HepG2 (cell line): Measurements from ENCODE around the gene NKD1. TPM values are rescaled to one million over a fixed set of nuclear protein-coding genes. Genes with fewer than 3 reads are reported as not detected.

ENCODE experiments used
- ATAC-seq: fragments of 200-7000 bp; cut with Tn5 transposase; 3 replicates; pipeline ENCODE4 v1.9.1; 2020; ENCODE audit warnings: mild to moderate bottlenecking, moderate library complexity
- BruUV-seq: library from RNA; stranded (reverse); fragments of 400-500 nt; replicated peaks from 2 replicates; lab custom pipeline; 2021; lab: Mats Ljungman, UMichigan
- CTCF ChIA-PET: fragments of 300-600 bp; formaldehyde crosslinking; extraction: SDS; loops from one replicate; lab custom pipeline; 2021; ENCODE audit warnings: low total read pairs, inconsistent platforms, low intra/inter-chr PET ratio; lab: Yijun Ruan, JAX
- POLR2A ChIA-PET: fragments of 350-600 bp; sonication (Branson Sonifier 250); formaldehyde crosslinking; loops from one replicate; lab custom pipeline; 2020; ENCODE audit warnings: antibody characterized with exemption, inconsistent platforms; lab: Yijun Ruan, JAX
- DNase-seq: peaks from one replicate; pipeline ENCODE4 v3.0.0-alpha.2; 2015; ENCODE audit warnings: low spot score
- FAIRE-seq: peaks from 3 replicates; lab custom pipeline; 2011; peaks lifted over from hg19 to GRCh38; lab: Jason Lieb, UNC
- H2AFZ ChIP-seq: one replicate; pipeline ENCODE4 v1.6.1; 2011; ENCODE audit warnings: low read length, inconsistent platforms
- H3K27ac ChIP-seq: fragments of 300-600 bp; 3 replicates; pipeline ENCODE4 v1.8.0; 2011; ENCODE audit warnings: mixed run types, mild to moderate bottlenecking, mixed read lengths, low read length, inconsistent platforms; ENCODE audit not compliant: insufficient read depth; ENCODE audit errors: extremely low read length
- H3K27me3 ChIP-seq, 2 experiments: fragments of 200-600 bp in 1 of 2; 2 replicates in 1 of 2; 3 replicates in 1 of 2; pipeline versions ENCODE4 v1.6.0 to v1.8.0; 2011; ENCODE audit warnings: low read length in 2 of 2, mild to moderate bottlenecking in 2 of 2, moderate library complexity in 2 of 2, inconsistent platforms in 1 of 2; ENCODE audit not compliant: insufficient read depth in 2 of 2, control insufficient read depth in 1 of 2
- H3K36me3 ChIP-seq, 2 experiments: fragments of 200-600 bp in 1 of 2; replicated peaks in 1 of 2; 2 replicates in 1 of 2; 3 replicates in 1 of 2; pipeline versions ENCODE4 v1.5.1 to v1.8.0; 2011; ENCODE audit warnings: low read length in 2 of 2, inconsistent platforms in 1 of 2; ENCODE audit not compliant: insufficient read depth in 2 of 2, control insufficient read depth in 1 of 2
- H3K4me1 ChIP-seq: 2 replicates; pipeline ENCODE4 v1.5.1; 2012; ENCODE audit warnings: low read length, inconsistent platforms; ENCODE audit not compliant: insufficient read depth
- H3K4me2 ChIP-seq: 2 replicates; pipeline ENCODE4 v1.6.0; 2011; ENCODE audit warnings: low read depth, low read length, inconsistent platforms
- H3K4me3 ChIP-seq, 3 experiments: fragments of 200-600 bp in 1 of 3; sonication (generic), shearing (Covaris generic) in 1 of 3; replicated peaks in 1 of 3; 2 replicates each; pipeline ENCODE4 v1.5.1; 2011 to 2016; ENCODE audit warnings: low read length in 3 of 3, inconsistent platforms in 2 of 3, low read depth in 2 of 3, mild to moderate bottlenecking in 2 of 3, control low read depth in 1 of 3, mixed read lengths in 1 of 3; ENCODE audit not compliant: insufficient read depth in 1 of 3
- H3K79me2 ChIP-seq: one replicate; pipeline ENCODE4 v1.6.1; 2011; ENCODE audit warnings: low read length, inconsistent platforms; ENCODE audit not compliant: insufficient read depth
- H3K9ac ChIP-seq: 2 replicates; pipeline ENCODE4 v1.6.0; 2011; ENCODE audit warnings: mild to moderate bottlenecking, low read depth, low read length, inconsistent platforms; ENCODE audit not compliant: insufficient read depth
- H3K9me3 ChIP-seq: 2 replicates; pipeline ENCODE4 v1.5.1; 2012; ENCODE audit warnings: mild to moderate bottlenecking, low read length
- H4K20me1 ChIP-seq: 2 replicates; pipeline ENCODE4 v1.6.0; 2011; ENCODE audit warnings: inconsistent platforms, mild to moderate bottlenecking, low read length, moderate library complexity; ENCODE audit not compliant: insufficient read depth
- FOXK2 ChIP-seq: fragments of 450-650 bp; IDR thresholded peaks from 2 replicates; pipeline ENCODE4 v1.6.1; 2016
- GTF3A ChIP-seq: sonication (generic); formaldehyde crosslinking; conservative IDR thresholded peaks from 2 replicates; pipeline ENCODE4 v1.4.0; 2020; ENCODE audit warnings: mild to moderate bottlenecking, missing genetic modification reagents
- HMG20B ChIP-seq: conservative IDR thresholded peaks from 2 replicates; pipeline ENCODE4 v1.6.1; 2016; ENCODE audit warnings: missing genetic modification reagents, missing compliant biosample characterization
- ISX ChIP-seq: sonication (generic); formaldehyde crosslinking; conservative IDR thresholded peaks from 2 replicates; pipeline ENCODE4 v1.5.0; 2020; ENCODE audit warnings: missing genetic modification reagents
- NFRKB ChIP-seq: fragments of 450-650 bp; IDR thresholded peaks from 2 replicates; pipeline ENCODE4 v1.6.1; 2017
- NONO ChIP-seq, 2 experiments: fragments of 450-650 bp in 1 of 2; sonication (generic) in 1 of 2; formaldehyde crosslinking in 1 of 2; IDR thresholded peaks in 1 of 2; conservative IDR thresholded peaks in 1 of 2; 2 replicates each; pipeline versions ENCODE4 v1.6.1 to v1.8.0; 2017 to 2022; ENCODE audit warnings: mild to moderate bottlenecking in 1 of 2, missing genetic modification reagents in 1 of 2, moderate library complexity in 1 of 2
- PHF21A ChIP-seq: sonication (generic); formaldehyde crosslinking; IDR thresholded peaks from 2 replicates; pipeline ENCODE4 v1.5.0; 2020; ENCODE audit warnings: mild to moderate bottlenecking, missing genetic modification reagents
- RBFOX2 ChIP-seq: fragments of 200-400 bp; formaldehyde crosslinking; IDR thresholded peaks from 2 replicates; pipeline ENCODE4 v1.6.1; 2017; ENCODE audit warnings: low read depth, mild to moderate bottlenecking, low read length
- RBM22 ChIP-seq: fragments of 200-400 bp; formaldehyde crosslinking; optimal IDR thresholded peaks from 2 replicates; pipeline ENCODE3; 2017; ENCODE audit warnings: mild to moderate bottlenecking, low read length, moderate library complexity
- SP1 ChIP-seq, 2 experiments: fragments of 450-650 bp in 1 of 2; sonication (generic) in 1 of 2; formaldehyde crosslinking in 1 of 2; IDR thresholded peaks; 2 replicates each; pipeline versions ENCODE4 v1.4.0 to v1.6.1; 2016 to 2020; ENCODE audit warnings: missing genetic modification reagents in 1 of 2
- ZC3H4 ChIP-seq: sonication (generic); formaldehyde crosslinking; IDR thresholded peaks from 2 replicates; pipeline ENCODE4 v1.4.0; 2020; ENCODE audit warnings: missing genetic modification reagents, borderline replicate concordance
- ZFP1 ChIP-seq: IDR thresholded peaks from 2 replicates; pipeline ENCODE4 v1.6.1; 2016
- ZNF367 ChIP-seq: sonication (generic); formaldehyde crosslinking; IDR thresholded peaks from 2 replicates; pipeline ENCODE4 v1.4.0; 2020; ENCODE audit warnings: missing genetic modification reagents, borderline replicate concordance
- ZNF501 ChIP-seq: sonication (generic); formaldehyde crosslinking; IDR thresholded peaks from 2 replicates; pipeline ENCODE4 v1.5.1; 2020; ENCODE audit warnings: mild to moderate bottlenecking, moderate library complexity, missing genetic modification reagents
- ZNF660 ChIP-seq: sonication (generic); formaldehyde crosslinking; IDR thresholded peaks from 2 replicates; pipeline ENCODE4 v1.5.1; 2020; ENCODE audit warnings: mild to moderate bottlenecking, low read depth, missing genetic modification reagents, borderline replicate concordance
- ZNF672 ChIP-seq: sonication (generic); formaldehyde crosslinking; IDR thresholded peaks from 2 replicates; pipeline ENCODE4 v1.8.1; 2022; ENCODE audit warnings: missing genetic modification reagents
- ZNF724P ChIP-seq: sonication (generic); formaldehyde crosslinking; IDR thresholded peaks from 2 replicates; pipeline ENCODE4 v1.8.0; 2022; ENCODE audit warnings: missing genetic modification reagents, borderline replicate concordance
- ZNF75D ChIP-seq: sonication (generic); formaldehyde crosslinking; IDR thresholded peaks from 2 replicates; pipeline ENCODE4 v1.8.1; 2023; ENCODE audit warnings: missing genetic modification reagents, mild to moderate bottlenecking, borderline replicate concordance
- WGBS: methylation state at CpG from one replicate; pipeline ENCODE4 v1.1.6; 2017; ENCODE audit warnings: low lambda C conversion rate; 5-methylcytosine and 5-hydroxymethylcytosine counted together
- in situ Hi-C: cut with HindIII; loops from 2 replicates; pipeline ENCODE4 v1.10.0; 2017; ENCODE audit warnings: low pct_unique_long_range_greater_than_20kb; ENCODE audit not compliant: extremely low pct_ligation_motif_present
- intact Hi-C: fragments of 100-400 bp; cut with micrococcal nuclease; formaldehyde crosslinking; loops from one replicate; pipeline ENCODE4 v1.10.0; 2022; ENCODE audit not compliant: unreplicated experiment
- polyA plus RNA-seq, 8 experiments: library from polyadenylated mRNA; depleted of rRNA in 3 of 8; stranded (reverse) in 7 of 8; unstranded in 1 of 8; fragments of >200 nt; fragmentation: Illumina TruSeq in 4 of 8; extraction: Trizol in 4 of 8; gene quantifications; 2 replicates each; pipeline versions ENCODE4 v1.2.1 to v1.2.3, GENCODE V29; 2011 to 2016; ENCODE audit warnings: low read depth in 4 of 8, missing spikeins in 1 of 8, mixed read lengths in 1 of 8; ENCODE audit not compliant: insufficient read depth in 1 of 8
- total RNA-seq, 5 experiments: library from RNA; depleted of rRNA; stranded (reverse); fragments of >200 nt; fragmentation: Illumina TruSeq; extraction: Trizol; gene quantifications; 2 replicates each; pipeline ENCODE4 v1.2.3, GENCODE V29; 2016; ENCODE audit warnings: low read depth in 1 of 5
- TF ChIP-seq, protein P1 (sequence below): sonication (generic); formaldehyde crosslinking; conservative IDR thresholded peaks from 2 replicates; pipeline ENCODE4 v1.5.0; 2020; ENCODE audit warnings: missing genetic modification reagents
- TF ChIP-seq, protein P2 (sequence below): sonication (generic); formaldehyde crosslinking; IDR thresholded peaks from 2 replicates; pipeline ENCODE4 v1.9.0; 2021; ENCODE audit warnings: missing genetic modification reagents, mild to moderate bottlenecking, borderline replicate concordance

Gene NKD1
- total and polyA plus RNA-seq, 2 of the 13 experiments (the other 11 are each of a cell fraction or from before 2014, with no cell fraction given), result 70.4 to 121 TPM

- TF ChIP-seq GTF3A, result no peak
- TF ChIP-seq ZNF75D (CRISPR knock-in tag), result no peak
- TF ChIP-seq ZFP1 (CRISPR knock-in tag), result no peak
- no peak for TF ChIP-seq PHF21A
- no peak for TF ChIP-seq FOXK2
- TF ChIP-seq, all 625 proteins: peak for 4
Measured at GRCh38 chr16:50598936-50599361, 50.8 kb downstream of the NKD1 start (continued).

GRCh38 chr16:50599494-50599893 lies 51.3 kb downstream of the NKD1 start:
- H4K20me1 ChIP-seq, result peaks cover 100% of the 10 kb centered on the region
- BruUV-seq, result no TSS peak
- CTCF ChIA-PET, result no interaction called here

More at GRCh38 chr16:50599494-50599893, 51.3 kb downstream of the NKD1 start:
- TF ChIP-seq ZNF672 (no peak), RBM22 (peak; percentile 85), ISX (CRISPR knock-in tag) (no peak), ZNF724P (no peak), NFRKB (no peak), ZNF367 (CRISPR knock-in tag) (no peak), ZC3H4 (CRISPR knock-in tag) (no peak), ZNF660 (CRISPR knock-in tag) (no peak), ZNF501 (CRISPR knock-in tag) (no peak), RBFOX2 (0 out of 2 replicates have a peak, but pooled peaks have one; percentile 15), NONO (IDR thresholded peaks at IDR 0.05) (no peak), NONO (CRISPR knock-in tag; conservative IDR thresholded peaks at IDR 0.05) (0 out of 2 replicates have a peak, but pooled peaks have one; percentile 31), SP1 (IDR thresholded peaks at IDR 0.05) (no peak), SP1 (CRISPR knock-in tag; IDR thresholded peaks at IDR 0.05) (no peak), HMG20B (CRISPR knock-in tag) (no peak)
- TF ChIP-seq, protein P1, sequence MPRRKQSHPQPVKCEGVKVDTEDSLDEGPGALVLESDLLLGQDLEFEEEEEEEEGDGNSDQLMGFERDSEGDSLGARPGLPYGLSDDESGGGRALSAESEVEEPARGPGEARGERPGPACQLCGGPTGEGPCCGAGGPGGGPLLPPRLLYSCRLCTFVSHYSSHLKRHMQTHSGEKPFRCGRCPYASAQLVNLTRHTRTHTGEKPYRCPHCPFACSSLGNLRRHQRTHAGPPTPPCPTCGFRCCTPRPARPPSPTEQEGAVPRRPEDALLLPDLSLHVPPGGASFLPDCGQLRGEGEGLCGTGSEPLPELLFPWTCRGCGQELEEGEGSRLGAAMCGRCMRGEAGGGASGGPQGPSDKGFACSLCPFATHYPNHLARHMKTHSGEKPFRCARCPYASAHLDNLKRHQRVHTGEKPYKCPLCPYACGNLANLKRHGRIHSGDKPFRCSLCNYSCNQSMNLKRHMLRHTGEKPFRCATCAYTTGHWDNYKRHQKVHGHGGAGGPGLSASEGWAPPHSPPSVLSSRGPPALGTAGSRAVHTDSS (CRISPR knock-in tag), result no peak
- TF ChIP-seq, protein P2, sequence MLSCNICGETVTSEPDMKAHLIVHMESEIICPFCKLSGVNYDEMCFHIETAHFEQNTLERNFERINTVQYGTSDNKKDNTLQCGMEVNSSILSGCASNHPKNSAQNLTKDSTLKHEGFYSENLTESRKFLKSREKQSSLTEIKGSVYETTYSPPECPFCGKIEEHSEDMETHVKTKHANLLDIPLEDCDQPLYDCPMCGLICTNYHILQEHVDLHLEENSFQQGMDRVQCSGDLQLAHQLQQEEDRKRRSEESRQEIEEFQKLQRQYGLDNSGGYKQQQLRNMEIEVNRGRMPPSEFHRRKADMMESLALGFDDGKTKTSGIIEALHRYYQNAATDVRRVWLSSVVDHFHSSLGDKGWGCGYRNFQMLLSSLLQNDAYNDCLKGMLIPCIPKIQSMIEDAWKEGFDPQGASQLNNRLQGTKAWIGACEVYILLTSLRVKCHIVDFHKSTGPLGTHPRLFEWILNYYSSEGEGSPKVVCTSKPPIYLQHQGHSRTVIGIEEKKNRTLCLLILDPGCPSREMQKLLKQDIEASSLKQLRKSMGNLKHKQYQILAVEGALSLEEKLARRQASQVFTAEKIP, result no peak
- H3K9me3 ChIP-seq, result no peaks in the 10 kb centered on the region
- intact Hi-C loops, result no loop called here
- WGBS, result 98% methylated on average over 4 of the region's 6 CpGs
- H3K27me3 ChIP-seq, result no peaks in the 10 kb centered on the region
- no peak overlapping the region for H3K27ac ChIP-seq
- peaks cover 78 to 98% of the 10 kb centered on the region in 2 experiments for H3K36me3 ChIP-seq
- no peak overlapping the region for H3K9ac ChIP-seq
- POLR2A ChIA-PET, result no interaction called here
- peaks cover 83% of the 10 kb centered on the region for H3K4me1 ChIP-seq
- H2AFZ ChIP-seq, result no peak overlapping the region
- FAIRE-seq (no peak), ATAC-seq (no peak), DNase-seq (no peak)
- H3K79me2 ChIP-seq, result peaks cover 94% of the 10 kb centered on the region
- no peak overlapping the region for H3K4me3 ChIP-seq
- no peak overlapping the region for H3K4me2 ChIP-seq
- in situ Hi-C loops, result no loop called here
